ENCODE results near the gene HYOU1. TPM values are rescaled to one million over a fixed set of nuclear protein-coding genes. Genes with fewer than 3 reads are reported as not detected.

HYOU1 gene, protein sequence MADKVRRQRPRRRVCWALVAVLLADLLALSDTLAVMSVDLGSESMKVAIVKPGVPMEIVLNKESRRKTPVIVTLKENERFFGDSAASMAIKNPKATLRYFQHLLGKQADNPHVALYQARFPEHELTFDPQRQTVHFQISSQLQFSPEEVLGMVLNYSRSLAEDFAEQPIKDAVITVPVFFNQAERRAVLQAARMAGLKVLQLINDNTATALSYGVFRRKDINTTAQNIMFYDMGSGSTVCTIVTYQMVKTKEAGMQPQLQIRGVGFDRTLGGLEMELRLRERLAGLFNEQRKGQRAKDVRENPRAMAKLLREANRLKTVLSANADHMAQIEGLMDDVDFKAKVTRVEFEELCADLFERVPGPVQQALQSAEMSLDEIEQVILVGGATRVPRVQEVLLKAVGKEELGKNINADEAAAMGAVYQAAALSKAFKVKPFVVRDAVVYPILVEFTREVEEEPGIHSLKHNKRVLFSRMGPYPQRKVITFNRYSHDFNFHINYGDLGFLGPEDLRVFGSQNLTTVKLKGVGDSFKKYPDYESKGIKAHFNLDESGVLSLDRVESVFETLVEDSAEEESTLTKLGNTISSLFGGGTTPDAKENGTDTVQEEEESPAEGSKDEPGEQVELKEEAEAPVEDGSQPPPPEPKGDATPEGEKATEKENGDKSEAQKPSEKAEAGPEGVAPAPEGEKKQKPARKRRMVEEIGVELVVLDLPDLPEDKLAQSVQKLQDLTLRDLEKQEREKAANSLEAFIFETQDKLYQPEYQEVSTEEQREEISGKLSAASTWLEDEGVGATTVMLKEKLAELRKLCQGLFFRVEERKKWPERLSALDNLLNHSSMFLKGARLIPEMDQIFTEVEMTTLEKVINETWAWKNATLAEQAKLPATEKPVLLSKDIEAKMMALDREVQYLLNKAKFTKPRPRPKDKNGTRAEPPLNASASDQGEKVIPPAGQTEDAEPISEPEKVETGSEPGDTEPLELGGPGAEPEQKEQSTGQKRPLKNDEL
- total RNA-seq: 40.1 TPM

DNA sequence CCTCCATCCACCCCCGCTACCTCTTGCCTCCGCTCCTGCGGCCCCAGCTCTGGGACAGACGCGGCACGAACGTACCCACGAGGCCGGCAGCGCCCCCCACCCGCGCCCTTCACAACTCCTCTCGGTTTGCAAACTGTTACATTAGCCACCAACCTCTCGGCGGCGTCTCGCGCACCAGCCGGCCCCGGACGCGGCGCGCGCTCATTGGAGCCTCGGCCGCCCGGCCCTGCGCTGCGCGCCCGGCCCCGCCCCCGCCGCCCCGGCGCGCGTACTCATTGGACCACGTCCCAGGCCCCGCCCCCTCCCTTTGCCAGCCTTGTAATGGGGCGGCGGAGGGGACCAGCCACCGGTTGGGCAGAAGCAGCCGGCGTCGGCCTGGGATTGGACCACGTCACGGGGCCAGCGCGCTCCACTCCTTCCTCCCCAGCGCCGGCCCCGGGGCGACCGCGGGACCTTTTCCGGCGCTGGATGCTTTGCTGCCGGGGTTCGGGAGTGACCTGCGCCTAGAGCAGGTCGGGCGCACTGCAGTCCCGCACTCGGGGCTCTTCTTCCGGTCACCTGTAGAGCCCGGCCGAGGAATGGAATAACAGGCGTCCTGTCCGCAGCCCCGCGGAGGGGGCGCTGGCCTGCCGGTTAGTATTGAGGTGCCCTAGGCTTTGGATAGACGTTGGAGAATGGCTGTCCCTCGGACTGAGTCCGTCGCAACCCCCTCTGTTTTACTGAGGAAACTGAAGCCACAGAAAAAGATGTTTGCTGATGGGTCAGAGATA is at the start of gene HYOU1:
Gene HYOU1, minus strand, starts transcription at position 206 of the 770 bp plus-strand sequence. CDS start 1,045 bp downstream, outside the sequence.

DNA sequence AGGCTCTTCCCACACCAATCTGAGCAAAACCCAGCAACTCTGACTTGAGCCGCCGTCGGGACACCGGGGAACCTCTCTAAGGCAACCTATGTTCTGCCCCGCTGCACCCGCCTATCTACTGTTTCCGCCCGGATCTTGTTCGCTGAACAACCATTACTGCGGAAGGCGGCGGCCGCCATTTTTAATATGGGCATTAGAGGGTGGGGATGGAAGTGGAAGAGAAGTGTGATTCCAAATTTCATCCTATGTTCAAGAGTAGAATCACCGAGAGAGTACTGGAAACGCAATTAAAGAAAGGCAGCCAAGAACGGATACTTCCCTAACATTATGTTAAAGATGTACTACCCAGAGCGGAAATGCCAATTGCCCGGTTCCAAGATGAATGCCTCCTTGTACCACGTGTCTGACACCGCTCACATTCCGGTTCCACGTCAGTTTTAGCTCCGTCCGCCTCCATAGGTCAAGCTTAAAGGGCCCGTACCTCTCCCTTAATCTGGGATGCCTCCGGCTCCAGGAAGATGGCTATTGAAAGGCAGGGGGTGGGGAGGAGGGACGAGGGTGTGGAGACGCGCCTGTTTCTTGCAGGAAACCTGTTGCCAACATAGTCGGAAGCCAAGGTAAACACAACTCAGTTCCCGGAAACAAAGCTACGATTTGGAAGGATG is 44.9 kb upstream of the HYOU1 start, which contains the start of gene DPAGT1:
Gene DPAGT1, minus strand, starts transcription at position 95 of the 665 bp plus-strand sequence. CDS start 198 bp downstream, outside the sequence.

DNA sequence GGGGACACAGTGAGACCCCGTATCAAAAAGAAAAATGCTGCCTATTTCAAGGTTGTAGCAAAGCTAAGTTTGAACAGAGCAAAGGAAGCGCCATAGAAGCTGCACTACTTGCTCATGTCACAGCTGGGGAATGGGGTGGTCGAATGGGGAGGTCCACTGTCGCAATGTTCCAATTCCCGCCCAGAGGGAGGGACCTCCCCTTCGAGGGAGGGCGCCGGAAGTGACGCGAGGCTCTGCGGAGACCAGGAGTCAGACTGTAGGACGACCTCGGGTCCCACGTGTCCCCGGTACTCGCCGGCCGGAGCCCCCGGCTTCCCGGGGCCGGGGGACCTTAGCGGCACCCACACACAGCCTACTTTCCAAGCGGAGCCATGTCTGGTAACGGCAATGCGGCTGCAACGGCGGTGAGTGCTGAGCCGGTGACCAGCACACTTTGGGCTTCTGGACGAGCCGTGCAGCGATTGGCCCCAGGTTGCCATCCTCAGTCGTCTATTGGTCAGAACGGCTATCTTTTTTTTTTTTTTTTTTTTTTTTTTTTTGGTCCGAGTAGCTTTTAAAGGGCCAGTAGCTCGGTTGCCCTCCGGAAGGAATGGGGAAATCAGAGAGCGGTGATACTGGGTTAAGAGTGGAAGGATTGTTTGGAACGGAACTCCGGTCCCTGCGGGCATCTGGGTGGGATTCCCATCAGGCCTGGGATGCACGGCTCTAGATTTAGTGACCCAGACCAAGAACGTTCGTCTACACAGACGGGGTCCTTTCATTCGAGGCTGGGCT is 27.8 kb upstream of the HYOU1 start, which contains the start of gene HMBS:
Gene HMBS, plus strand, starts transcription at position 219 of the 774 bp plus-strand sequence. Its CDS starts 153 bp downstream, at position 372.

DNA sequence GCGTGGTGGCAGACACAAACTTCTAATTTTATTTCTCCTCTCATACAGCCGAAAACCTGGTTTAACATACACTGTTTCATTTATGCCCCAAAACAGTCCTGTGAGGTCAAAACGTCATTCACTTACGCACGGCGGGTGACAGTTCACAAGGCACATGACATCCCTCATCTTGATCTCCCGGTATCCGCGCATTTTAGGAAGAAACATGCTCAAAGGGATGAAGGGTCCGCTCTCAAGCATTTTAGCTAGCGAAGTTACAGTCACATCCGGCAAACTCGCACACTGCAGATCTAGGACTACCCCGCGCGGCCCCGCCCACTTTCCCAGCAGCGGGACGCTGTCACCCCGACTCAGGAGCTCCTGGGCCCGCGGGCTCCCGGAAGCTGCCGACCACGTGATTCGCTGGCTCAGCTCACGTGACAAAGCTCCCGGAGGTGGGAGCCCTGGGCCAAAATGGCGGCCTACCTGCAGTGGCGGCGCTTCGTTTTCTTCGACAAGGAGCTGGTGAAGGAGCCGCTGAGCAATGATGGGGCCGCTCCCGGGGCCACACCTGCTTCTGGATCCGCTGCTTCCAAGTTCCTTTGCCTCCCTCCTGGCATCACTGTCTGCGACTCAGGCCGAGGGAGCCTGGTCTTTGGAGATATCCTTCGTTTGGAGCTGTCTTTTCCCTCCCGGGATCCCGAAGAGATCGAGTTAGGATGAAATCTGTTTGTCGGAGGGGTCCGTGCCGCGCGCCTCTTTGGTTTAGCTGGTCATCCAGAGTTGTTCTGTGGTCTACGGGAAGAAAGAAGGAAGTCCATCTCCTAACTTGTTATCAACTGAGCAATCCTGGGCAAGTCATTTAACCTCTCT is 10.6 kb upstream of the HYOU1 start, which contains the start of gene VPS11:
Gene VPS11, plus strand, starts transcription at position 448 of the 852 bp plus-strand sequence. Its CDS starts 6 bp downstream, at position 454.

DNA sequence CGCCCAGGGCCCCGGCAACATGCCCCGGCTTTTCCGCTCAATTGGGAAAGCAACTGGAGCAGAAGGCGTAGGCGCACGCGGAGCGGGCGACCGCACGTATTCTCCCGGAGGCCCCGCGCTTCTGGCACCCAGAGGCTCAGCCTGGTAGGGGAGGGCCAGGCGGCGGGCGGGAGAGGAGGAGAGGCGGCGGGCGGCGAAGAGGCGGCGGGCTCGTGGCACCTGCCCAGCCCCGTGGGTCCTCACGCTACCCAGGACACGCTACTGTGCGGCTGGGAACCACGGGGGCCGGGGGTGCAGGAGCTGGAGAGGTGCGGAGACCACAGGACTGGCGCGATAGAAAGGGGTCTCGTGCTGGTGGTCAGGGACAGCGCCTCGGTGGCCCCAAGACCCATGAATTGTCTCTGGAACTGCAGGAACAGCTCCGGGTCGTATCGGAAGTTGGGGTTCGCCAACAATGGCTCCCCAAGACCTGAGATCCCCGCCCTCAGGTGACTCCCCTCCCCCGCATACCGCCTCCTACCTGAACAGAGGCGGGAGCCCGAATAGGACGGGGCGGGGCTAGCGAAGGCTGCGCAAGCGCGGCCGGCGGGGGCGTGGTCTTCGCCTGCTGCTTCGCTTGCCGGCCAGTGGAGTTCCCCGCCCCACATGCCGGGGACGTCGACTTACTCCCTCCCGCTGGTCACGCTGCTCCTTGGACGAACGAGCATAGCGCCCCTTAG is 26.5 kb downstream of the HYOU1 start, which contains the start of gene SLC37A4:
Gene SLC37A4, minus strand, starts transcription at position 549 of the 719 bp plus-strand sequence.

GRCh38 chr11:119018074-119018938 is 38.7 kb downstream of the HYOU1 start, which contains the start of the genes RPS25 and TRAPPC4:
Gene RPS25 (minus strand): TSS chr11:119018343. CDS start chr11:119018284, 59 bp downstream.
Gene TRAPPC4 (plus strand): TSS chr11:119018766. CDS start chr11:119018796, 30 bp downstream.

DNA sequence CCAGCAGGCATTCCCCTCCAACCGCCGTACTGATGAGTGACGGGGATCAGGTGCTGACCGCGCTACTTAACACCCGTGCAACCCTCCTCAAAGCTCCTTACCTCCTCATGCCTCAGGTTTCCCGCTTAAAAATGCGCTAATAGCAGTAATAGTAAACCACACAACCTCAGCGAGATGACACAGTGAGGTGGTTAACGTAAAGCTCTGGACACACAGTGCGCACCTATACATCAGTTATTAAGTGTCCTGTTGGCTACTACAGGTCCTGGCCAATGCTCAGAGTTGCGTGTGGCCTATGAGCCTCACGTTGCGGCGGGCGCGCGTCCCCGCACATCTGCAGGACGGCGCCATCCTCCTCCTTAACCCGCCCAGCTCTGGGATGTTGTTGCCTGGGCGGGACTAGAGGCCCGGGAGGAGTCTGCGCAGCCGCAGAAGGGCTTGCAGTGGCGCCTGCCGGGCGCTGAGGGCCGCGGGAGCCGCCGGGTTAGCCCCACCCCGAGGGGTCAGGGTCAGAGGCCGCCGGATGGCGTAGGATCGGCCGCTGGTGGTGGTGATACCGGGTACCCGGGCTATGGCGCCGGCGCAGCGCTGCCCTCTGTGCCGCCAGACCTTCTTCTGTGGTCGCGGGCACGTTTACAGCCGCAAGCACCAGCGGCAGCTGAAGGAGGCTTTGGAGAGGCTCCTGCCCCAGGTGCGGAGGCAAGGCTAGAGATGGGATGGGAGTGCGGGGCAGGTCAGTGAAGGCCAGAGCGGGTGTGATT is 59.2 kb downstream of the HYOU1 start, which contains the start of gene CENATAC:
Gene CENATAC, plus strand, starts transcription at position 512 of the 761 bp plus-strand sequence. Its CDS starts 60 bp downstream, at position 572.

Small RNAs within 50 kb of the gene (small RNA-seq; reads per million reads assigned to genes)
- not detected for gene AP003392.2 (ENCODE audit: low replicate concordance)
- not detected for gene RF00017 (ENCODE audit: low replicate concordance)
- not detected for gene RF00019 (ENCODE audit: low replicate concordance)

Other genes starting within 250 kb of the HYOU1 start
- not detected for gene CXCR5, start 173.3 kb downstream of the HYOU1 start, total RNA-seq
- gene BCL9L, start 131.3 kb downstream of the HYOU1 start, total RNA-seq: 20.7 TPM
- gene UPK2, start 100.9 kb downstream of the HYOU1 start, total RNA-seq: not detected
- gene FOXR1, start 85.4 kb downstream of the HYOU1 start, total RNA-seq: not detected
- 82.9 TPM for gene CENATAC, start 59.1 kb downstream of the HYOU1 start, total RNA-seq
- 1,127 TPM for gene RPS25, start 38.9 kb downstream of the HYOU1 start, total RNA-seq
- gene TRAPPC4, start 38.4 kb downstream of the HYOU1 start, total RNA-seq: 76.1 TPM
- 15.0 TPM for gene SLC37A4, start 26.3 kb downstream of the HYOU1 start, total RNA-seq
- 35.1 TPM for gene VPS11, start 10.6 kb upstream of the HYOU1 start, total RNA-seq
- 8.1 TPM for gene HMBS, start 27.7 kb upstream of the HYOU1 start, total RNA-seq
- 11.6 TPM for gene DPAGT1, start 44.6 kb upstream of the HYOU1 start, total RNA-seq
- 12.2 TPM for gene C2CD2L, start 50.1 kb upstream of the HYOU1 start, total RNA-seq
- gene HINFP, start 64.4 kb upstream of the HYOU1 start, total RNA-seq: 41.9 TPM
- gene ABCG4, start 91.8 kb upstream of the HYOU1 start, total RNA-seq: 4.1 TPM
- 2.8 TPM for gene NLRX1, start 111.5 kb upstream of the HYOU1 start, total RNA-seq
- not detected for gene NHERF4, start 128.3 kb upstream of the HYOU1 start, total RNA-seq
- 25.0 TPM for gene CBL, start 149.1 kb upstream of the HYOU1 start, total RNA-seq